ENCODE results near the gene MVD.

- TF ChIP-seq CTCF (conservative IDR thresholded peaks at IDR 0.05; ENCODE audit: low read depth in 2 of 2) (no peak), EZH2 (IDR thresholded peaks at IDR 0.05; ENCODE audit: low read depth, unreplicated experiment) (no peak), REST (IDR thresholded peaks at IDR 0.05; ENCODE audit: unreplicated experiment) (no peak)
These were observed 11.0 kb upstream of the MVD start for GRCh38 chr16:88673716-88674379.

All from GM23338 (cell line).